Motor neuron (in vitro differentiated cells): ENCODE data around the gene ZMYND8. TPM values are rescaled to one million over a fixed set of nuclear protein-coding genes. Genes with fewer than 3 reads are reported as not detected.
"Not testable (repeated sequence)": the region's sequence is repeated elsewhere in the genome, so short reads cannot be mapped to it uniquely, and the experiment has no call there.

Source experiments
- ATAC-seq, 8 experiments: fragments of 200-7000 bp; cut with Tn5 transposase; replicated peaks in 6 of 8; 2 replicates each; pipeline ENCODE4 v1.8.0; 2021; ENCODE audit warnings: mild to moderate bottlenecking in 8 of 8, moderate library complexity in 8 of 8
- H3K27ac ChIP-seq, 2 donors: fragments of 250-450 bp; sonication (Bioruptor Pico); 2 replicates each; pipeline ENCODE4 v1.9.0; 2021; ENCODE audit warnings: antibody characterized with exemption in 2 of 2, mild to moderate bottlenecking in 2 of 2, moderate library complexity in 1 of 2
- H3K4me1 ChIP-seq, 2 donors: fragments of 250-450 bp; sonication (Bioruptor Pico); replicated peaks in 1 of 2; 2 replicates each; pipeline ENCODE4 v1.6.1; 2021; ENCODE audit warnings: antibody characterized with exemption in 2 of 2, mild to moderate bottlenecking in 2 of 2, moderate library complexity in 1 of 2
- H3K4me3 ChIP-seq, 5 donors: fragments of 250-450 bp; sonication (Bioruptor Pico); 2 replicates each; pipeline ENCODE4 v1.9.0; 2021; ENCODE audit warnings: antibody characterized with exemption in 5 of 5, mild to moderate bottlenecking in 5 of 5, moderate library complexity in 4 of 5
- WGBS, 10 experiments: fragments of 450-650 bp; shearing (Covaris generic); methylation state at CpG; one replicate each; pipeline ENCODE4 v1.0.0; 2022; 5-methylcytosine and 5-hydroxymethylcytosine counted together
- in situ Hi-C, 9 experiments: fragments of 400-800 bp; cut with MboI; loops; one replicate each; pipeline ENCODE4 v1.15.0; 2021; ENCODE audit warnings: low sequenced_read_pairs in 9 of 9, low pct_unique_long_range_greater_than_20kb in 2 of 9; ENCODE audit not compliant: unreplicated experiment in 9 of 9
- total RNA-seq, 8 experiments: library from RNA; unstranded; fragments of 300-600 nt; gene quantifications; 2 replicates each; pipeline versions ENCODE4 v1.2.3 to v1.2.4, GENCODE V29; 2022

Gene ZMYND8
- 10 to 100 TPM; 18.1 to 90.8 (median 36.7) TPM for total RNA-seq

GRCh38 chr20:47356526-47357295 is at the start of gene ZMYND8:
Gene ZMYND8 (minus strand): TSS chr20:47356699. CDS start chr20:47356670, 29 bp downstream.
- in situ Hi-C loops = no loop called here
- H3K4me3 ChIP-seq = peak within 1 kb of the TSS; percentile 15 to 40 (median 29)
- H3K4me1 ChIP-seq = peaks cover 89 to 95% of the 10 kb centered on the region in 2 donors
- WGBS, 10 experiments = 0 to 8% (median 3%) methylated on average over 4 to 15 of the region's 21 CpGs; no CpG with 5 or more reads in 4 of the 10 experiments
- H3K27ac ChIP-seq = peak within 1 kb of the TSS; percentile 98
- peak; percentile 19 to 63 (median 56) for ATAC-seq

DNA sequence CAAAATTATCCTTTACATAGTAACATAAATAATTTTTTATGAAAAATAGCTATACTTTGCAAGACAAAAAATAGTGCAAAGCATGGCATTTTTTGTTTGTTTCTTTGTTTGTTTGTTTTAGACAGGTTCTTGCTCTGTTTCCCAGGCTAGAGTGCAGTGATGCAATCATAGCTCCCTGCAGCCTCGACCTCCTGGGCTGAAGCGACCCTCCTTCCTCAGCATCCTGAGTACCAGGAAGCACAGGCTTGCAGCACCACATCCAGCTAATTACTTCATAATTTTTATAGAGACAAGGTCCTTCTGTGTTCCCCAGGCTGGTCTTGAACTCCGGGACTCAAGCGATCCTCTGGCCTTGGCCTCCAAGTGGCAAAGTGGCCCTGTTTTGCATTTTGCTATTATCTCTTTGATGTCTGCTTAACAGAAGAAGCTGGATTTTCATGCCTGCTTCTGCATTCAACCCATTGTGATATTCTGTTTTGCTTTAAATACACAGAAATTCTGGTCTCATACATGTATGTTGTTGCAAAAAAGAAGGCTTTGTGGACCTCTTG is 49.4 kb upstream of the ZMYND8 start:
- ATAC-seq = no peak
- H3K4me3 ChIP-seq = no peak overlapping the region
- no peaks in the 10 kb centered on the region for H3K4me1 ChIP-seq
- WGBS, 10 experiments = 50 to 96% (median 87%) methylated on average over 2 to 4 of the region's 4 CpGs; no CpG with 5 or more reads in 4 of the 10 experiments
- no peak overlapping the region for H3K27ac ChIP-seq
- in situ Hi-C loops = no loop called here

DNA sequence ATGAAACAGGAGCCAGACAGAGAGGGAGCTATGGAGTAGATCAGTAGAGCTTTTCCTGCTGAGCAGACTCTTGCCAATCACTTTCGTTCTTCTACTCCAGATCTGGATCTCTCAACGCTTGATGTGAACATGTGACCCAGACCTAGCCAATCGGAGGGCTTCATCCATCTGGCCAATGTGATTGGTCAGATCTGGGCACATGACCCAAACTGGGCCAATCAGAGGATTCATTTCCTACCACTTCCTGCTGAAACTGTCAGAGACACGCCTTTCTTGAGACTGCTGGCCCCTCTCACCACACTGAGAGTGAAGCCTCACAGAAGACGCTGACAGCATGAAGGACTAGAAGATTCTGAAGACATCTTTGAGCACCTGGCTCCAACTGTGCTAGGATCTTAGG is 44.2 kb upstream of the ZMYND8 start:
- Histone ChIP-seq H3K4me1 (no peaks in the 10 kb centered on the region), H3K4me3 (no peak overlapping the region), H3K27ac (no peak overlapping the region)
- no peak for ATAC-seq
- in situ Hi-C loops = no loop called here
- 33 to 100% (median 91%) methylated on average over 1 to 5 of the region's 5 CpGs; no CpG with 5 or more reads in 4 of the 10 experiments for WGBS, 10 experiments

- H3K4me1 ChIP-seq = no peaks in the 10 kb centered on the region
- in situ Hi-C loops = loop anchor here in 6 of 9 experiments (10.0 to 25.0 kb wide), 6 partner anchors 110 to 635 kb away; no protein-coding TSS in a partner anchor
- no peak overlapping the region for H3K27ac ChIP-seq
- no peak overlapping the region for H3K4me3 ChIP-seq
- WGBS, 10 experiments = 27 to 100% (median 87%) methylated on average over 2 to 8 of the region's 9 CpGs
- ATAC-seq = no peak
Measured at GRCh38 chr20:47397652-47398301, 41.3 kb upstream of the ZMYND8 start.

DNA sequence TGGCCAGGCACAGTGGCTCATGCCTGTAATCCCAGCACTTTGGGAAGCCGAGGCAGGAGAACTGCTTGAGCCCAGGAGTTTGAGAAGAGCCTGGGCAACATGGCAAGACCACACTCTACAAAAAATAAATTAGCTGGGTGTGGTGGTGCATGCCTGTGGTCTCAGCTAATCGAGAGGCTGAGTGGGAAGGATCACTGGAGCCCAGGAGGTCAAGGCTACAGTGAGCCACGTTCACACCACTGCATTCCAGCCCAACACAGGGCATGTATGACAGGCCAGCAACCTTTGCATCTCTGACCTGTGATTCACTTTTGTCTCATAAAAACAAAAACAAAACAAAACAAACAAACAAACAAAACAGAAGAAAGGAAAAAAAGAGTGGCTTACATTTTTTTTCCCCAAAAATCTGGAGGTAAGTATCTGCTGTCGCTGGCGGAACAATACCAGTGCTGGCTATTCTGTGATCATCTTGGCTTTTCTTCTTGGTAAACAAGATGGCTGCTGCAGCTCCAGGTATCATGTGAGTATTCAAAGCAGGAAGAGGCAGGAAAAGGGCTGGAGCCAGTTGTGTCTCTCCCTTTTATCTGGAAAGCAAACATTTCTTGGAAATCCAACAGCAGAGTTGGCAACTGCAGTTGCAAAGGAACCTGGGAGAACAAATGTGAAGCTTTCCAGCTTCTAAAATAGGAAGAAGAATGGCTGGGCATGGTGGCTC is 40.4 kb upstream of the ZMYND8 start:
- in situ Hi-C loops = loop anchor here in 6 of 9 experiments (10.0 to 25.0 kb wide), 6 partner anchors 110 to 635 kb away; no protein-coding TSS in a partner anchor
- no peak for ATAC-seq
- WGBS, 10 experiments = 17 to 100% (median 95%) methylated on average over 1 to 5 of the region's 5 CpGs; no CpG with 5 or more reads in 1 of the 10 experiments
- Histone ChIP-seq H3K27ac (no peak overlapping the region), H3K4me3 (no peak overlapping the region), H3K4me1 (no peaks in the 10 kb centered on the region)

DNA sequence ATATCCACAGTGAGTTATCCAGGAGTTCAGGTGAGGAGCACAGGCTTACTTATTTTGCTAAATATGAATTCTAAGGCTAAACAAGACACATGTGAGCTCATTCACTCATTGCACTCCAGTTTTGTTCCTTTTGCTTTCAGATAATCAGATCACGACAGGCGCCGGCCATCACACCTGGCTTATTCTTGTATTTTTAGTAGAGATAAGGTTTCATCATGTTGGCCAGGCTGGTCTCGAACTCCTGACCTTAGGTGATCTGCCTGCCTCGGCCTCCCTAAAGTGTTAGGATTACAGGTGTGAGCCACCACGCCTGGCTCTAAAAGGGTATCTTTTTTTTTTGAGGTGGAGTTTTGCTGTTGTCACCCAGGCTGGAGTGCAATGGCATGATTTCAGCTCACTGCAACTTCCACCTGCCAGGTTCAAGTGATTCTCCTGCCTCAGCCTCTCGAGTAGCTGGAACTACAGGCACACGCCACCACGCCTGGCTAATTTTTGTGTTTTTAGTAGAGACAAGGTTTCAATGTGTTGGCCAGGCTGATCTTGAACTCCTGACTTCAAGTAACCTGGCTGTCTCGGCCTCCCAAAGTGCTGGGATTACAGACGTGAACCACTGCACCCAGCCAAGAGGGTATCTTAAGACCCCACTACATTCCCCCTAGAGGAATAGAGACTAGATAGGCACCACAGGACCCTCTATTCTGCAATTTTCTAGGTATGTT is 37.5 kb upstream of the ZMYND8 start:
- in situ Hi-C loops = loop anchor here in 6 of 9 experiments (10.0 to 25.0 kb wide), 6 partner anchors 107 to 632 kb away; no protein-coding TSS in a partner anchor
- not testable (repeated sequence) for H3K27ac ChIP-seq, ATAC-seq, H3K4me1 ChIP-seq, H3K4me3 ChIP-seq
- WGBS, 10 experiments = 83 to 100% (median 93%) methylated on average over 1 to 10 of the region's 11 CpGs; no CpG with 5 or more reads in 1 of the 10 experiments

DNA sequence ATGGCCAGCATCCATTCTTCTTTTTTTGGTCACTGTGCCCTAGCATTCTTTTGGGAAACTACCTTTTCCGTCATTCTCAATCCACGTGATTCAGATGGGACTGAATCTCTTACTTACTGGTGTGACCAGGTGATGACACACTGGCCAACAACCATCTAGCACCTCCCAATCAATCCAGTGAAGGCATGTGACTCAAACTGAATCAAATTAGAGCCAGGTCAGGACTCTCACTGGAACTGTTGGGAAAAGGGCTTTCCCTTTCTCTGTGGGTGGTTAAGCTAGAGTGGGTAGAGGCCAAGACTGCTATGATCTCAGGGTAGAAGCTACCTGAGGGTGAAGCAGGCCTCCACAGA is 36.2 kb upstream of the ZMYND8 start:
- H3K27ac ChIP-seq = no peak overlapping the region
- H3K4me3 ChIP-seq = no peak overlapping the region
- ATAC-seq = peak in 2 of 8 experiments; percentile 9 to 33
- in situ Hi-C loops = loop anchor here in 6 of 9 experiments (10.0 to 25.0 kb wide), 6 partner anchors 105 to 630 kb away; no protein-coding TSS in a partner anchor
- no peaks in the 10 kb centered on the region for H3K4me1 ChIP-seq
- WGBS, 10 experiments = 80 to 100% (median 100%) methylated on average over 1 to 2 of the region's 2 CpGs; no CpG with 5 or more reads in 6 of the 10 experiments

- Histone ChIP-seq H3K4me3 (no peak overlapping the region), H3K4me1 (no peaks in the 10 kb centered on the region), H3K27ac (no peak overlapping the region)
- in situ Hi-C loops = loop anchor here in 6 of 9 experiments (10.0 to 25.0 kb wide), 6 partner anchors 105 to 630 kb away; no protein-coding TSS in a partner anchor
- 7 to 87% (median 70%) methylated on average over 2 to 7 of the region's 7 CpGs; no CpG with 5 or more reads in 1 of the 10 experiments for WGBS, 10 experiments
- ATAC-seq = peak in 6 of 8 experiments; percentile 32 to 97 (median 83)
Measured at GRCh38 chr20:47392015-47392720, 35.7 kb upstream of the ZMYND8 start.

GRCh38 chr20:47391276-47392010 is 34.9 kb upstream of the ZMYND8 start:
- no peak overlapping the region for H3K27ac ChIP-seq
- no peaks in the 10 kb centered on the region for H3K4me1 ChIP-seq
- 60 to 100% (median 92%) methylated on average over 1 to 6 of the region's 6 CpGs; no CpG with 5 or more reads in 4 of the 10 experiments for WGBS, 10 experiments
- in situ Hi-C loops = loop anchor here in 6 of 9 experiments (10.0 to 25.0 kb wide), 6 partner anchors 104 to 629 kb away; no protein-coding TSS in a partner anchor
- no peak for ATAC-seq
- H3K4me3 ChIP-seq = no peak overlapping the region

- Histone ChIP-seq H3K4me3 (no peak overlapping the region), H3K4me1 (no peaks in the 10 kb centered on the region), H3K27ac (no peak overlapping the region)
- 0 to 100% (median 92%) methylated on average over 1 to 6 of the region's 6 CpGs; no CpG with 5 or more reads in 1 of the 10 experiments for WGBS, 10 experiments
- ATAC-seq = peak in 3 of 8 experiments; percentile 36 to 52 (median 44)
- in situ Hi-C loops = loop anchor here in 6 of 9 experiments (10.0 to 25.0 kb wide), 8 partner anchors 103 to 628 kb away; no protein-coding TSS in a partner anchor
Measured at GRCh38 chr20:47389867-47390347, 33.4 kb upstream of the ZMYND8 start.
